Ecto neural progenitor cell (in vitro differentiated cells): ENCODE measurements around the gene PROC.
"Not testable (repeated sequence)": the region's sequence is repeated elsewhere in the genome, so short reads cannot be mapped to it uniquely, and the experiment has no call there.

Experiments
- DNase-seq: peaks from one replicate; pipeline ENCODE4 v3.0.0-alpha.2; 2018; ENCODE audit warnings: low spot score

PROC gene

GRCh38 chr2:127427376-127428056 is 9.3 kb downstream of the PROC start:
- no peak for DNase-seq

- DNase-seq, result no peak
Measured at GRCh38 chr2:127428057-127428814, 10.0 kb downstream of the PROC start.

GRCh38 chr2:127428815-127429109 is 10.5 kb downstream of the PROC start:
- no peak for DNase-seq

- DNase-seq, result no peak
Measured at GRCh38 chr2:127429291-127429690, 11.1 kb downstream of the PROC start.

GRCh38 chr2:127429844-127430425 is 11.7 kb downstream of the PROC start:
- no peak for DNase-seq

GRCh38 chr2:127431408-127432023 is 13.3 kb downstream of the PROC start:
- no peak for DNase-seq

GRCh38 chr2:127434515-127434914 is 16.3 kb downstream of the PROC start:
- no peak for DNase-seq

GRCh38 chr2:127437056-127437455 is 18.8 kb downstream of the PROC start:
- DNase-seq, result no peak

- DNase-seq, result no peak
Measured at GRCh38 chr2:127437781-127438726, 19.8 kb downstream of the PROC start.

GRCh38 chr2:127439343-127439742 is 21.1 kb downstream of the PROC start:
- DNase-seq, result no peak

- no peak for DNase-seq
Measured at GRCh38 chr2:127448526-127448925, 30.3 kb downstream of the PROC start.

- no peak for DNase-seq
Measured at GRCh38 chr2:127449414-127449813, 31.2 kb downstream of the PROC start.

GRCh38 chr2:127449898-127450297 is 31.7 kb downstream of the PROC start:
- no peak for DNase-seq

GRCh38 chr2:127451981-127452380 is 33.8 kb downstream of the PROC start:
- no peak for DNase-seq

GRCh38 chr2:127452423-127452822 is 34.2 kb downstream of the PROC start:
- not testable (repeated sequence) for DNase-seq

- DNase-seq, result no peak
Measured at GRCh38 chr2:127453013-127453391, 34.8 kb downstream of the PROC start.

- DNase-seq, result peak; percentile 55
Measured at GRCh38 chr2:127453392-127454171, 35.4 kb downstream of the PROC start.

GRCh38 chr2:127454595-127455565 is 36.7 kb downstream of the PROC start:
- DNase-seq, result no peak

- no peak for DNase-seq
Measured at GRCh38 chr2:127455566-127456493, 37.6 kb downstream of the PROC start.
